Esophagus muscularis mucosa (tissue), 4 donors: ENCODE measurements around the gene CSGALNACT2. TPM values are rescaled to one million over a fixed set of nuclear protein-coding genes. Genes with fewer than 3 reads are reported as not detected.
A peak's percentile ranks its signal among the peaks of the same experiment; 100 is the strongest.

Source experiments
- DNase-seq: peaks from one replicate; pipeline ENCODE4 v3.0.0-alpha.2; 2017; ENCODE audit errors: extremely low spot score
- H3K27ac ChIP-seq, 4 donors: fragments of 200-600 bp; sonication (generic); replicated peaks in 1 of 4; 1 replicate in 3 of 4; 2 replicates in 1 of 4; pipeline ENCODE4 v1.5.1; 2016 to 2019; ENCODE audit warnings: mild to moderate bottlenecking in 1 of 4
- H3K27me3 ChIP-seq, 4 donors: fragments of 200-600 bp; sonication (generic); one replicate each; pipeline versions ENCODE4 v1.5.1 to v1.6.0; 2016 to 2019
- H3K36me3 ChIP-seq, 4 donors: fragments of 200-600 bp; sonication (generic); one replicate each; pipeline ENCODE4 v1.5.1; 2016 to 2019
- H3K4me1 ChIP-seq, 4 donors: fragments of 200-600 bp; sonication (generic); one replicate each; pipeline ENCODE4 v1.5.1; 2016 to 2019
- H3K4me3 ChIP-seq, 4 donors: fragments of 200-600 bp; sonication (generic); 1 replicate in 2 of 4; 2 replicates in 2 of 4; pipeline ENCODE4 v1.5.1; 2016 to 2019; ENCODE audit warnings: mild to moderate bottlenecking in 4 of 4, moderate library complexity in 1 of 4
- H3K9me3 ChIP-seq, 4 donors: fragments of 200-600 bp; sonication (generic); 1 replicate in 3 of 4; 2 replicates in 1 of 4; pipeline ENCODE4 v1.5.1; 2016 to 2019
- CTCF ChIP-seq, 3 experiments: fragments of 200-600 bp in 2 of 3; fragments of 450-650 bp in 1 of 3; sonication (generic) in 2 of 3; IDR thresholded peaks; one replicate each; pipeline ENCODE4 v1.5.1; 2017 to 2019; ENCODE audit warnings: antibody characterized with exemption in 3 of 3, mild to moderate bottlenecking in 2 of 3, moderate library complexity in 1 of 3
- EP300 ChIP-seq: sonication (generic); formaldehyde crosslinking; IDR thresholded peaks from one replicate; pipeline ENCODE4 v1.6.1; 2017; ENCODE audit warnings: antibody characterized with exemption
- POLR2A ChIP-seq: fragments of 450-650 bp; IDR thresholded peaks from one replicate; pipeline ENCODE4 v1.6.1; 2017; ENCODE audit warnings: antibody characterized with exemption, moderate library complexity, mild to moderate bottlenecking, low read depth
- POLR2AphosphoS5 ChIP-seq, 2 donors: sonication (generic); formaldehyde crosslinking; IDR thresholded peaks; one replicate each; pipeline ENCODE4 v1.6.1; 2017; ENCODE audit warnings: antibody characterized with exemption in 2 of 2
- WGBS: methylation state at CpG from one replicate; pipeline ENCODE4 v1.1.5; 2018; 5-methylcytosine and 5-hydroxymethylcytosine counted together
- intact Hi-C: fragments of 100-400 bp; cut with DNase I; formaldehyde crosslinking; loops from one replicate; pipeline ENCODE4 v1.15.1; 2023
- total RNA-seq, 4 donors: library from RNA; depleted of rRNA; stranded (reverse); fragments of >200 nt; gene quantifications; one replicate each; pipeline versions ENCODE4 v1.1.0 to v1.2.1, GENCODE V29; 2016

The CSGALNACT2 gene
- total RNA-seq, 4 donors from 2014 or later = 25.6 to 39.5 (median 33.9) TPM

GRCh38 chr10:43128958-43129706 is 9.1 kb upstream of the CSGALNACT2 start:
- no peaks in the 10 kb centered on the region for H3K4me1 ChIP-seq
- no peak overlapping the region for H3K27ac ChIP-seq
- whole genome bisulfite sequencing = 75% methylated on average over 6 of the region's 6 CpGs
- no peaks in the 10 kb centered on the region for H3K9me3 ChIP-seq
- no peaks in the 10 kb centered on the region for H3K27me3 ChIP-seq
- H3K4me3 ChIP-seq = no peak overlapping the region
- intact Hi-C loops = no loop called here
- peak in 1 of 2 donors; percentile 21 for TF ChIP-seq POLR2AphosphoS5 (IDR thresholded peaks at IDR 0.05)
- TF ChIP-seq POLR2A = no peak
- no peak for TF ChIP-seq CTCF (IDR thresholded peaks at IDR 0.05)
- H3K36me3 ChIP-seq = no peaks in the 10 kb centered on the region
- DNase-seq = peak; percentile 70

GRCh38 chr10:43130770-43131171 is 7.5 kb upstream of the CSGALNACT2 start:
- Histone ChIP-seq H3K36me3 (no peaks in the 10 kb centered on the region), H3K4me3 (no peak overlapping the region), H3K27ac (no peak overlapping the region), H3K4me1 (peaks cover 0 to under 1% (median 0%) of the 10 kb centered on the region in 4 donors), H3K27me3 (no peaks in the 10 kb centered on the region), H3K9me3 (no peaks in the 10 kb centered on the region)
- intact Hi-C loops = no loop called here
- DNase-seq = peak; percentile 90
- TF ChIP-seq CTCF (IDR thresholded peaks at IDR 0.05) (no peak), EP300 (no peak), POLR2AphosphoS5 (IDR thresholded peaks at IDR 0.05) (no peak), POLR2A (no peak)
- WGBS = 82% methylated on average over 18 of the region's 18 CpGs

GRCh38 chr10:43131256-43131655 is 7.0 kb upstream of the CSGALNACT2 start:
- no peak overlapping the region for H3K4me3 ChIP-seq
- WGBS = 92% methylated on average over 11 of the region's 11 CpGs
- no peaks in the 10 kb centered on the region for H3K27me3 ChIP-seq
- H3K9me3 ChIP-seq = no peaks in the 10 kb centered on the region
- H3K27ac ChIP-seq = no peak overlapping the region
- peak; percentile 64 for DNase-seq
- no peaks in the 10 kb centered on the region for H3K36me3 ChIP-seq
- TF ChIP-seq EP300 (no peak), POLR2AphosphoS5 (IDR thresholded peaks at IDR 0.05) (no peak), POLR2A (no peak), CTCF (IDR thresholded peaks at IDR 0.05) (no peak)
- peaks cover 0 to 5% (median under 1%) of the 10 kb centered on the region in 4 donors for H3K4me1 ChIP-seq
- intact Hi-C loops = no loop called here

- Histone ChIP-seq H3K4me3 (no peak overlapping the region), H3K4me1 (peaks cover under 1 to 12% (median 7%) of the 10 kb centered on the region in 4 donors), H3K27me3 (no peaks in the 10 kb centered on the region), H3K9me3 (no peaks in the 10 kb centered on the region), H3K27ac (no peak overlapping the region), H3K36me3 (no peaks in the 10 kb centered on the region)
- intact Hi-C loops = no loop called here
- TF ChIP-seq EP300 = no peak
- no peak for TF ChIP-seq CTCF (IDR thresholded peaks at IDR 0.05)
- TF ChIP-seq POLR2AphosphoS5 (IDR thresholded peaks at IDR 0.05) = no peak
- TF ChIP-seq POLR2A = no peak
- DNase-seq = peak; percentile 85
- 90% methylated on average over 3 of the region's 6 CpGs for WGBS
Observed at GRCh38 chr10:43131906-43132305, 6.3 kb upstream of the CSGALNACT2 start.
